Activated CD4-positive, alpha-beta T cell treated with anti-CD3 and anti-CD28 coated beads, Interleukin-2, amount 50 U/mL, for 1 hour (primary cell): Measurements from ENCODE around the gene GRK2.

ENCODE experiments used
- DNase-seq: peaks from one replicate; pipeline ENCODE4 v3.0.0-alpha.2; 2020

Gene GRK2

DNA sequence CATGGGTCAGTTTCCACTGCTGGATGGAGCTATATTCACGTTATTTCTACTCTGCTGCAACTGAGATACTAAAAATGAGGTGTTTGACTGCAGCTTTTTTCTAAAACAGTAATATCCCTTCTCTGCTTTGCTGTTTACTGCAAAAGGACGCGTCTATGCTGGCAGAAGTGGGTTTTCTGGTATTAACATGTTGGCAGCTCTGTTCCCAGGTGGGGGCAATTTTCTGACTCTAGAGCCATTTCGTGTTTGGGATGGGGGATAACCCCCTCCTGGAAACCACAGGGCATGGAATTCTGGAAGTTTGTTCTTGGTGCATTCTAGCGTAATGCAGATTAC, 4.9 kb downstream of the GRK2 start:
- DNase-seq, result no peak

DNA sequence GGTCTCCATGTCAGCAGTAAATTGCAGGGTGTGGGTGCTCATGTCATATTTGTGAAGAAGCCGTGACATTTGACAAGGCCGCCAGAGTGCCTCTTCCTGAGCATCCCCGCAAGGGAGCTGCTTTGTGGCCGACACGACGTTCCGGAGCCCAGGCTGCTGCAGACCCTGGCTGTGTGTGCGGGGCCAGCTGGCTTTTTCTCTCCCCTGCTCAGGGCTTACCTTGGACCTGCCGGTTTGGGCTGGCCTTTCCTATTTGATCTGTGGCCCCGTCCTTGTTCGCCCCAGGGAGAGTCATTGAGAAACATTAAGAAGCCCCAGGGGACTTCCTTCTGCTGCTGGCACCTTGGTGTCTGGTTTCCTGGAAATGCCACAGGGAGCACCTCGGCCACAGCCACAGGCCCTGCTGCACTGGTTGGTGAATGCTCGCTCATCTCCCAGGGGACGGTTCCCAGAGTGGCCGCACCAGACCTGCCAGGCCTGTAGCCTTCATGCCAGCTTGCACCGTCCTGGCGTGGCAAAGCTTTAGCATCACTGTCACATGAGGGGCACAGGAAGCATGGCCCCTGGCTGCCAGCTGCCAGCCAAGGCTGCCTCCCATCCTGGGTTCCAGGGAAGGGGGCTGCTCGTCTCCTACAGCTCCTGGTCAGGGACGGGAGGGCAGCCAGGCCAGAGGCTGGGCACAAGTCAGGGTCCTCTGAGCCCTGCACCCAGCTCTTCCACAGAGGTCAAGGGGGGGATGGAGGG, 5.4 kb downstream of the GRK2 start:
- no peak for DNase-seq

GRCh38 chr11:67272327-67273259, 6.3 kb downstream of the GRK2 start:
- DNase-seq, result no peak

- no peak for DNase-seq
These were observed 7.2 kb downstream of the GRK2 start for GRCh38 chr11:67273260-67273990.

DNA sequence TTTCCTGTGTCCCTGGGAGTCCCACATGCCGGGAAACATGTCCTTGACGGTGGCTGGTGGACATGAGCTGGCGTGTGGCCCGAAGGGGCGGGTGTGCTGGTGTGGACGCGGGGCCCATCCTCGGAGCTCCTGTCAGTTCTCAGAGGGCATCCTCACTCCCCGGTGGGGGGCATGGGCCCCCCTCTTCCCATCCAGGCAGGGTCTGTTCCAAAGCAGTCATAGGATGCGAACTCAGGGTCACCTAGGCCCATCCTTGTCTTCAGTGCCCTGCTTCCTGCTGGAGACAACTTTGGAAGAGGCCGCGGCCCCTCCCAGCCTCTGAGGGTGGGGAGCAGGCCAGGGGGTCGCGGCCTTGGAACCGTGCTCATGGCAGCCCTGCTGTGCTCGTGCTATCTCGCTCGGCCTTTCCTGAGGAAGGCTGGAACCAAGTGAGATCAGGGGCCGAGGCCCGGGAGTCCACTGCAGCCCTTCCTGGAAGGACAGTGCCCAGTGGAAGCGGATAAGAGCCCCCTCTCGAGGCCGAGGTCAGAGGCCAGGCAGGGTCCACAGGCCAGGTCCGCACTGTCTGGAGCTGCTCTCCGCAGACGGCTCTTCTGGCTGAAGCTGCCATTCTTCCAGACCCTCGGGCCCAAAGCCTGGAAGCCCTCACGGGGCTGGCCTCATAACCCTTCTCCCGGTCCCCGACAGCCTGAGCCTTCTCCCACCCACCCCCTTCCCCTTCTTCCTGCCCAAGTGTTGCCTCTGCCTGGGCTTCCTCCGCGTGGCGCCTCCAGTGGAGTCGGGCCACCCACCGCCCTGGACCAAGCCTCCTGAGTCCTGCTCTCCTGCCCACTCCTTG, 8.7 kb downstream of the GRK2 start:
- no peak for DNase-seq

DNA sequence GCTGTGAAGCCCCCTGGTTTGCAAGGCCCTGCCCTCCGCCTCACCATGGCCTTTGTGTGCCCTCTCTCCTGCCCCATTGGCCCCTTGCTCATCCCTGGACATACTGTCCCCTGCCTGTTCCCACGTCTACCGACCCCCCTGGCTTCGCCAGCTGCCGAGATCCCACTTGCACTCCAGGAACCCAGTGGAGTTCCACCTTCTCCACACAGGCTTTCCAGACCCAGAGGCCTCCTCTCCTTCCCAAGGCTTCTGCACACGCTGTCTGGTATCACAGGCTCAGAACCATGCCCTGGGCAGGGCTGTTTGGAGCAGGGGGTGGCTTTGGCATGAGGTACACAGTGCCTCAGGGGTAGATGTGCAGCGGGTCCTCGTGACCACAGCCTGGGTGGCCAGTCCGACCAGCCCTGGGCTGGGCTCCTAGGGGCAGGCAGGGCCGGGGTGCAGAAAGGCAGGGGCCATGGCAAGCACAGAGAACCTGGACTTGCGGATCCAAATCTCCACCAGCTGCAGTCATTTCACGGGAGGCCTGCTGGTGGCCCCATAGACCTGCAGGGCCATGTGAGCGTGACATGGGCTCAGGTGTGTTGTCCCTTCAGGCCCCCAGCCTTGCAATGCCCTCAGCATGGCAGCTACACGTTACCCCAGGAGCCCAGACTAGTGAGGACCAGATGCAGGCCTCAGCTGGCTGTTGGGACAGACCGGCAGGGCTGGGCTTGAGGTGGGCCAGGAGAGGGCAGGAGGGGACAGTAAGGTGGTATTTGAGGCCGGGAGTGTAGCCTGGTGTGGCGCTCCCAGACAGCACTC, 9.5 kb downstream of the GRK2 start:
- DNase-seq, result no peak

- no peak for DNase-seq
These were observed 10.5 kb downstream of the GRK2 start for GRCh38 chr11:67276781-67277230.

DNA sequence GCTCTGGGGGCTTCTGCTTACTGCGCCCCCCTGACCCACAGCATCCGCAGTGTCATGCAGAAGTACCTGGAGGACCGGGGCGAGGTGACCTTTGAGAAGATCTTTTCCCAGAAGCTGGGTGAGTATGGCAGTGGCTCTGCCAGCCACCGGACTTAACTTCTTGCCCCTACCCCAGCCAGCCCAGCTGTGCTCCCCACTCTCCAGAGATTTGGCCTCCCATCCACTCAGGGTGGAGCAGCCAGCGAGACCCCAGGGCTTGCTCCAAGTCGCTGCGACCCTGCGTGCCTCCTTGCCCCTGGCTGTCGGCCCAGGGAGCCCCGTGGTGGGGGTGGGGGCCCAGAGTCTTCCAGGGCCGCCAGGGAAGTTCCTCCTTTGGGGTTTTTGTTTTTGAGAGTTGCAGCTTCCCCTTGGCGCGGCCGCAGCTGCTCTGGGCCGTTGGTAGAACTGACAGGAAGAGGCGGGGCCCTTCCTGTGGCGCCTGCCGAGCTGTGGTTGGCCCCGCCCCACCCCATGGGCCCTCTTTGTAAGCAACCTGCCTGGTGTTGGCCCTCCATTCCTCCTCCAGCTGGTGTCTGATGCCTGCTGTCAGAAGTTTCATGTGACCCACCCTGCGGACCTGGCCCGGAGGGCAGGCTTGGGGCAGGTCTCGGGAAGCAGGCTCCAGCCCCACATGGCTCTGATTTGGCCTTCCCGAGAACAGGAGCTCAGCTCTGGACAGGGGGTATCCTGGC, 11.1 kb downstream of the GRK2 start:
- DNase-seq, result peak; percentile 91

DNA sequence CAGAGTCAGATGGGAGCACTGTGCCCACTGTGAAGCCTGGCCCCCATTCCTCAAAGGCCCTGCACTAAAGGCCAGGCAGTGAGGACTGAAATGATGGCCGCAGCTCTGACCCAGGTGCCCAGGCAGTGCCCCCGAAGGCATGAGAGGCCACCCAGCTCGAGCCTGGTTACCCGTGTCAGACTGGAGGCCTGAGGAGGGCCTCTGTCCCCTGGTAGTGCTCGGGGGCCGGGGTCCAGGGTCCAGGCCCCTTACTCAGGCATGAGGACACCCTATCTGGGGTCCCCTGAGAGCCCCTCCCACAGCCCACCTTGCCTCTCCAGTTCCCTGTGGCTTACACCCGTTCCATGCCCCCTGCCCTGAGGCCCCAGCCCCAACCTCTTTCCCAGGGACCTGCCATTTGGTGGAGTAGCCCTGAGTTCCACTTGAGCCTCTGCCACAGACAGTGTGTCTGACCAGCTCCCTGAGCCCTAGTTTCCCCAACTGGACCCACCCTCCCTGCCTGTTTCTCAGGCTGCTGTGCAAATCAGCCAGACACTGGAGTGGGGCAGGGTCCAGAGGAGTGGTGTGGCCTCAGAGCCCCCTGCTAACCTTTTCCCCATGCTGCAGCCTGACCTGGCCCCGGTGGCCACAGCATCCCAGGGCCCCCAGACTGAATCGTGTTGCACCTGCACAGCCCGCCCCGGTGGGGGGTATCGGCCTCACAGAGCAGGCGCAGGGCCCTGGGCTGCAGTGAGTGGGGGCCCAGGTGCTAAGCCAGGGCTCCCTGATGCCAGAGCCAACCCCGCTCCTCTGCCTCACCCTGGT, 12.1 kb downstream of the GRK2 start:
- no peak for DNase-seq

- no peak for DNase-seq
These were observed 12.8 kb downstream of the GRK2 start for GRCh38 chr11:67278939-67279588.

- no peak for DNase-seq
These were observed 13.5 kb downstream of the GRK2 start for GRCh38 chr11:67279589-67280340.

- no peak for DNase-seq
These were observed 14.1 kb downstream of the GRK2 start for GRCh38 chr11:67280341-67280787.

- DNase-seq, result no peak
These were observed 14.7 kb downstream of the GRK2 start for GRCh38 chr11:67280788-67281551.

DNA sequence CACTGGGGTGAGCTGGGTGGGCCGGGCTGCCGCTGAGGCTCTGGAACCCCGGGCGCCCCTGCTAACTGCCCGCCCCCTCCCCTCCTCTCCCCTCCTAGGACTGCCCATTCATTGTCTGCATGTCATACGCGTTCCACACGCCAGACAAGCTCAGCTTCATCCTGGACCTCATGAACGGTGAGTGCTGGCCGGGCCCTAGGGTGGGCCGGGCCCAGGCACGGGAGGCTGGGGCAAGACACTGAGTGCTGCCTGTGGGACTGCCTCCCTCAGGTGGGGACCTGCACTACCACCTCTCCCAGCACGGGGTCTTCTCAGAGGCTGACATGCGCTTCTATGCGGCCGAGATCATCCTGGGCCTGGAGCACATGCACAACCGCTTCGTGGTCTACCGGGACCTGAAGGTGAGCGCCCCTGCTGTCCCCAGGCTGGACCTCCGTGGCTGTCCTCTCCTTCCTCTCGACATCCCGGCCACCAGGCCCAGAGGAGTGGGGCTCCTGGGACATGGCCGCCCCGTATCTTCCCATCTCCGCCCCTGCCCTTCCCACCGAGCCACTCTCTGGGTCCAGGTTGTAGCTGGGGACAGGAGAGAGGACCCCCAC, 15.4 kb downstream of the GRK2 start:
- no peak for DNase-seq

GRCh38 chr11:67282155-67282875, 16.0 kb downstream of the GRK2 start:
- DNase-seq, result no peak

- DNase-seq, result no peak
These were observed 16.7 kb downstream of the GRK2 start for GRCh38 chr11:67282876-67283371.
